Measurements from ENCODE around the gene FNTB. TPM values are rescaled to one million over a fixed set of nuclear protein-coding genes. Genes with fewer than 3 reads are reported as not detected.

FNTB gene
- total RNA-seq, 1 experiment from 2014 or later = 26.7 TPM

- TF ChIP-seq EGR1 (IDR thresholded peaks at IDR 0.05; ENCODE audit: low read depth) (no peak), FOSL1 (IDR thresholded peaks at IDR 0.05; ENCODE audit: low read depth) (no peak), YY1 (IDR thresholded peaks at IDR 0.05; ENCODE audit: extremely low read depth, insufficient replicate concordance, low read depth, low read length) (no peak)
These were observed 123.8 kb downstream of the FNTB start (continued) for GRCh38 chr14:65110525-65110924.

Small RNA genes within 50 kb of the gene (microRNA-seq; reads per million reads assigned to microRNA genes)
- gene MIR4706 (ENCODE audit: borderline number of aligned reads) = 10.9 reads per million, percentile 31 among the genes with 10 or more reads in this experiment

Other genes with a start within 250 kb of the FNTB start
- 4.2 TPM for gene SPTB, start 107.0 kb upstream of the FNTB start, total RNA-seq (2021; ENCODE audit: unreplicated experiment)
- gene CHURC1, start 72.4 kb upstream of the FNTB start, total RNA-seq (2021; ENCODE audit: unreplicated experiment) = 47.5 TPM
- 0.61 TPM for gene GPX2, start 44.1 kb upstream of the FNTB start, total RNA-seq (2021; ENCODE audit: unreplicated experiment)
- 3.3 TPM for gene RAB15, start 14.6 kb upstream of the FNTB start, total RNA-seq (2021; ENCODE audit: unreplicated experiment)
- gene MAX, start 115.6 kb downstream of the FNTB start, total RNA-seq (2021; ENCODE audit: unreplicated experiment) = 72.6 TPM